ENCODE data around the gene PKHD1.

DNA sequence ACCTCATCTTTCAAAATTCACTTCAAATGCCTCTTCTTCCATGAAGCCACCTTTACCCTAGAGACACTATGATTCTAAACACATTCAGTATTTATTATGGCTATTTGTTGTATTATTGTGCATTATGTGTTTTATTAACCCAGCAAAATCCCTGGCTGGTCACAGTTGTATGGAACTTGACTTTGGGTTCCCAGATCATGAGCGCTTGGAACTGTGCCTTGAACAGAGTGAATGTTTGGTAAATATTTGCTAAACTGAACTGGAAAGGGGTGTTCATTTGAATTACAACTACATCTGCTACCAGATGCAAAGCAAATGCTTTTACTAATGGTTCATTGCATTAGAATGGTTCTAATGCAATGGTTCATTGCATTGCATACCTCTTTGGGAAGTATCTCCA, 259.8 kb downstream of the PKHD1 start:
- TF ChIP-seq, protein P1, sequence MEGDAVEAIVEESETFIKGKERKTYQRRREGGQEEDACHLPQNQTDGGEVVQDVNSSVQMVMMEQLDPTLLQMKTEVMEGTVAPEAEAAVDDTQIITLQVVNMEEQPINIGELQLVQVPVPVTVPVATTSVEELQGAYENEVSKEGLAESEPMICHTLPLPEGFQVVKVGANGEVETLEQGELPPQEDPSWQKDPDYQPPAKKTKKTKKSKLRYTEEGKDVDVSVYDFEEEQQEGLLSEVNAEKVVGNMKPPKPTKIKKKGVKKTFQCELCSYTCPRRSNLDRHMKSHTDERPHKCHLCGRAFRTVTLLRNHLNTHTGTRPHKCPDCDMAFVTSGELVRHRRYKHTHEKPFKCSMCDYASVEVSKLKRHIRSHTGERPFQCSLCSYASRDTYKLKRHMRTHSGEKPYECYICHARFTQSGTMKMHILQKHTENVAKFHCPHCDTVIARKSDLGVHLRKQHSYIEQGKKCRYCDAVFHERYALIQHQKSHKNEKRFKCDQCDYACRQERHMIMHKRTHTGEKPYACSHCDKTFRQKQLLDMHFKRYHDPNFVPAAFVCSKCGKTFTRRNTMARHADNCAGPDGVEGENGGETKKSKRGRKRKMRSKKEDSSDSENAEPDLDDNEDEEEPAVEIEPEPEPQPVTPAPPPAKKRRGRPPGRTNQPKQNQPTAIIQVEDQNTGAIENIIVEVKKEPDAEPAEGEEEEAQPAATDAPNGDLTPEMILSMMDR (conservative IDR thresholded peaks at IDR 0.05; ENCODE audit: low read depth, low read length): no peak
- no peak for TF ChIP-seq EZH2 (IDR thresholded peaks at IDR 0.05; ENCODE audit: borderline replicate concordance, low read depth, low read length, poor library complexity, severe bottlenecking)
